ENCODE results near the gene CIAPIN1.

CIAPIN1 gene

GRCh38 chr16:57387598-57388354 lies 59.4 kb downstream of the CIAPIN1 start:
- FAIRE-seq: peak; percentile 40
- DNase-seq (ENCODE audit: insufficient read length, low spot score): no peak
- TF ChIP-seq POU2F2 (IDR thresholded peaks at IDR 0.05; ENCODE audit: low read depth, low read length): no peak
- 0 out of 2 replicates have a peak, but pooled peaks have one; percentile 46 for TF ChIP-seq POLR2A (IDR thresholded peaks at IDR 0.05; ENCODE audit: low read depth, low read length)
- 0 out of 2 replicates have a peak, but pooled peaks have one; percentile 18 for TF ChIP-seq POLR2AphosphoS5 (IDR thresholded peaks at IDR 0.05; ENCODE audit: low read depth, low read length)

- FAIRE-seq: no peak
- TF ChIP-seq SPI1 (IDR thresholded peaks at IDR 0.05; ENCODE audit: low read depth, low read length) (no peak), PAX5 (IDR thresholded peaks at IDR 0.05; ENCODE audit: insufficient read depth, low read length, severe bottlenecking) (no peak), POLR2A (IDR thresholded peaks at IDR 0.05; ENCODE audit: low read depth, low read length) (no peak), TAF1 (IDR thresholded peaks at IDR 0.05; ENCODE audit: low read depth, low read length) (no peak), POU2F2 (IDR thresholded peaks at IDR 0.05; ENCODE audit: low read depth, low read length) (no peak), POLR2AphosphoS5 (IDR thresholded peaks at IDR 0.05; ENCODE audit: low read depth, low read length) (no peak)
- no peak for DNase-seq (ENCODE audit: insufficient read length, low spot score)
Measured at GRCh38 chr16:57386381-57386951, 60.7 kb downstream of the CIAPIN1 start.

- no peak for FAIRE-seq
- no peak for TF ChIP-seq PAX5 (IDR thresholded peaks at IDR 0.05; ENCODE audit: insufficient read depth, low read length, severe bottlenecking)
- TF ChIP-seq POLR2A (IDR thresholded peaks at IDR 0.05; ENCODE audit: low read depth, low read length): no peak
- TF ChIP-seq POU2F2 (IDR thresholded peaks at IDR 0.05; ENCODE audit: low read depth, low read length): no peak
- no peak for TF ChIP-seq SPI1 (IDR thresholded peaks at IDR 0.05; ENCODE audit: low read depth, low read length)
- TF ChIP-seq POLR2AphosphoS5 (IDR thresholded peaks at IDR 0.05; ENCODE audit: low read depth, low read length): no peak
- TF ChIP-seq TAF1 (IDR thresholded peaks at IDR 0.05; ENCODE audit: low read depth, low read length): no peak
Measured at GRCh38 chr16:57385083-57385482, 62.1 kb downstream of the CIAPIN1 start.

GRCh38 chr16:57384248-57385070 lies 62.7 kb downstream of the CIAPIN1 start:
- FAIRE-seq (no peak), DNase-seq (ENCODE audit: insufficient read length, low spot score) (no peak)
- peak; percentile 81 for TF ChIP-seq SPI1 (IDR thresholded peaks at IDR 0.05; ENCODE audit: low read depth, low read length)
- TF ChIP-seq TAF1 (IDR thresholded peaks at IDR 0.05; ENCODE audit: low read depth, low read length): no peak

More at GRCh38 chr16:57385083-57385482, 62.1 kb downstream of the CIAPIN1 start:
- DNase-seq (ENCODE audit: insufficient read length, low spot score): no peak

DNA sequence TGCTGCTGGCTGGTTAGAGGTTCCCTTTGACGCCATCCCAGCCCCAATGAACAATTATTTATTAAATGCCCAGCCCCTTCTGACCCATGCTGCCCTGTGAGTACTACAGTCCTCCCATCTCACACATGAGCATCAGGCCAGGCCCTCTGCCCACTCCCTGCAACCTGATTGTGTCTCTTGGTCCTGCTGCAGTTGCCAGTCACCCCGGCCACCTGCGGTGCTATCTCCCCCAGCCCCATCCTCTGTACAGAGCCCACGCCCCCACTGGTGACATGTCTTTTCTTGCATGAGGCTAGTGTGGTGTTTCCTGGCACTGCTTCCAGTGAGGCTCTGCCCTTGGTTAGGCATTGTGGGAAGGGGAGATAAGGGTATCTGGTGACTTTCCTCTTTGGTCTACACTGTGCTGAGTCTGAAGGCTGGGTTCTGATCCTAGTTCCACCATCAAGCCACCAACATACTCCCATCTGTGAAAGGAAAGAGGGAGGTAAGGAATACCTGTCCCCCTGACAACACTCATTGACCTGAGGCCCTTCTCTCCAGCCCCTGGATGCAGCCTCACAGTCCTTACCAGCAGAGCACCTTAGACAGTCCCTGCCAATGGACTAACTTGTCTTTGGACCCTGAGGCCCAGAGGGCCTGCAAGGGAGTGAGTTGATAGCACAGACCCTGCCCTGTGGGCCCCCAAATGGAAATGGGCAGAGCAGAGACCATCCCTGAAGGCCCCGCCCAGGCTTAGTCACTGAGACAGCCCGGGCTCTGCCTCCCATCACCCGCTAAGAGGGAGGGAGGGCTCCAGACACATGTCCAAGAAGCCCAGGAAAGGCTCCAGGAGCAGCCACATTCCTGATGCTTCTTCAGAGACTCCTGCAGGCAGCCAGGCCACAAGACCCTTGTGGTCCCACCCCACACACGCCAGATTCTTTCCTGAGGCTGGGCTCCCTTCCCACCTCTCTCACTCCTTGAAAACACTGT lies 63.6 kb downstream of the CIAPIN1 start:
- TF ChIP-seq TAF1 (IDR thresholded peaks at IDR 0.05; ENCODE audit: low read depth, low read length) (no peak), SPI1 (IDR thresholded peaks at IDR 0.05; ENCODE audit: low read depth, low read length) (no peak), POLR2AphosphoS5 (IDR thresholded peaks at IDR 0.05; ENCODE audit: low read depth, low read length) (no peak), POU2F2 (IDR thresholded peaks at IDR 0.05; ENCODE audit: low read depth, low read length) (no peak)
- no peak for FAIRE-seq
- no peak for DNase-seq (ENCODE audit: insufficient read length, low spot score)

GRCh38 chr16:57382535-57383275 lies 64.5 kb downstream of the CIAPIN1 start:
- FAIRE-seq (no peak), DNase-seq (ENCODE audit: insufficient read length, low spot score) (no peak)
- TF ChIP-seq POU2F2 (IDR thresholded peaks at IDR 0.05; ENCODE audit: low read depth, low read length) (no peak), PAX5 (IDR thresholded peaks at IDR 0.05; ENCODE audit: insufficient read depth, low read length, severe bottlenecking) (no peak), POLR2AphosphoS5 (IDR thresholded peaks at IDR 0.05; ENCODE audit: low read depth, low read length) (no peak), POLR2A (IDR thresholded peaks at IDR 0.05; ENCODE audit: low read depth, low read length) (no peak), SPI1 (IDR thresholded peaks at IDR 0.05; ENCODE audit: low read depth, low read length) (no peak), TAF1 (IDR thresholded peaks at IDR 0.05; ENCODE audit: low read depth, low read length) (no peak)

GRCh38 chr16:57381791-57382534 lies 65.2 kb downstream of the CIAPIN1 start:
- TF ChIP-seq POLR2AphosphoS5 (IDR thresholded peaks at IDR 0.05; ENCODE audit: low read depth, low read length): no peak
- TF ChIP-seq PAX5 (IDR thresholded peaks at IDR 0.05; ENCODE audit: insufficient read depth, low read length, severe bottlenecking): no peak
- no peak for TF ChIP-seq SPI1 (IDR thresholded peaks at IDR 0.05; ENCODE audit: low read depth, low read length)
- no peak for TF ChIP-seq TAF1 (IDR thresholded peaks at IDR 0.05; ENCODE audit: low read depth, low read length)
- no peak for TF ChIP-seq POU2F2 (IDR thresholded peaks at IDR 0.05; ENCODE audit: low read depth, low read length)
- TF ChIP-seq POLR2A (IDR thresholded peaks at IDR 0.05; ENCODE audit: low read depth, low read length): no peak
- no peak for DNase-seq (ENCODE audit: insufficient read length, low spot score)
- no peak for FAIRE-seq
